ENCODE data around the gene BMP2K. TPM values are rescaled to one million over a fixed set of nuclear protein-coding genes. Genes with fewer than 3 reads are reported as not detected.
"Not testable (repeated sequence)": the region's sequence is repeated elsewhere in the genome, so short reads cannot be mapped to it uniquely, and the experiment has no call there.

BMP2K gene
- total RNA-seq, 1 donor from 2014 or later = 121 TPM

- peak in 1 of 2 donors; percentile 26 for DNase-seq (ENCODE audit: low read depth in 2 of 2)
Observed at GRCh38 chr4:78788007-78788889, 12.1 kb downstream of the BMP2K start.

GRCh38 chr4:78795594-78796416 is 19.7 kb downstream of the BMP2K start:
- DNase-seq (ENCODE audit: low read depth in 2 of 2) = not testable (repeated sequence)

GRCh38 chr4:78796526-78796925 is 20.4 kb downstream of the BMP2K start:
- DNase-seq (ENCODE audit: low read depth in 2 of 2) = no peak

- DNase-seq (ENCODE audit: low read depth in 2 of 2) = no peak
Observed at GRCh38 chr4:78797777-78798284, 21.7 kb downstream of the BMP2K start.

GRCh38 chr4:78799551-78800495 is 23.7 kb downstream of the BMP2K start:
- no peak for DNase-seq (ENCODE audit: low read depth in 2 of 2)

- DNase-seq (ENCODE audit: low read depth in 2 of 2) = no peak
Observed at GRCh38 chr4:78800965-78801364, 24.8 kb downstream of the BMP2K start.

- no peak for DNase-seq (ENCODE audit: low read depth in 2 of 2)
Observed at GRCh38 chr4:78803983-78804382, 27.8 kb downstream of the BMP2K start.

GRCh38 chr4:78806943-78807460 is 30.9 kb downstream of the BMP2K start:
- DNase-seq (ENCODE audit: low read depth in 2 of 2) = no peak

- no peak for DNase-seq (ENCODE audit: low read depth in 2 of 2)
Observed at GRCh38 chr4:78809295-78809694, 33.1 kb downstream of the BMP2K start.

GRCh38 chr4:78809928-78810835 is 34.0 kb downstream of the BMP2K start:
- DNase-seq (ENCODE audit: low read depth in 2 of 2) = no peak

GRCh38 chr4:78811034-78811433 is 34.9 kb downstream of the BMP2K start:
- DNase-seq (ENCODE audit: low read depth in 2 of 2) = no peak

GRCh38 chr4:78818530-78819079 is 42.5 kb downstream of the BMP2K start:
- DNase-seq (ENCODE audit: low read depth in 2 of 2) = no peak

- DNase-seq (ENCODE audit: low read depth in 2 of 2) = no peak
Observed at GRCh38 chr4:78824001-78824400, 47.9 kb downstream of the BMP2K start.

- no peak for DNase-seq (ENCODE audit: low read depth in 2 of 2)
Observed at GRCh38 chr4:78827191-78827590, 51.0 kb downstream of the BMP2K start.

GRCh38 chr4:78829296-78829695 is 53.1 kb downstream of the BMP2K start:
- peak in 1 of 2 donors; percentile 71 for DNase-seq (ENCODE audit: low read depth in 2 of 2)

GRCh38 chr4:78839676-78840075 is 63.5 kb downstream of the BMP2K start:
- not testable (repeated sequence) for DNase-seq (ENCODE audit: low read depth in 2 of 2)

GRCh38 chr4:78840286-78840685 is 64.1 kb downstream of the BMP2K start:
- DNase-seq (ENCODE audit: low read depth in 2 of 2) = not testable (repeated sequence)

GRCh38 chr4:78845472-78845871 is 69.3 kb downstream of the BMP2K start:
- peak in 1 of 2 donors; percentile 6 for DNase-seq (ENCODE audit: low read depth in 2 of 2)

- DNase-seq (ENCODE audit: low read depth in 2 of 2) = no peak
Observed at GRCh38 chr4:78846258-78846657, 70.1 kb downstream of the BMP2K start.

Data from lung microvascular endothelial cell (primary cell).